GM21528 (cell line): ENCODE measurements around the gene IFT25.

Experiments
- ATAC-seq: cut with Tn5 transposase; IDR thresholded peaks from one replicate; pipeline ENCODE4 v1.9.1; 2021; ENCODE audit warnings: mild to moderate bottlenecking, moderate library complexity; ENCODE audit not compliant: unreplicated experiment, low FRiP score

Gene IFT25

GRCh38 chr1:53934170-53934765 is 11.2 kb downstream of the IFT25 start:
- no peak for ATAC-seq

- no peak for ATAC-seq
Observed at GRCh38 chr1:53931523-53931922, 14.0 kb downstream of the IFT25 start.

GRCh38 chr1:53930932-53931331 is 14.6 kb downstream of the IFT25 start:
- no peak for ATAC-seq

- no peak for ATAC-seq
Observed at GRCh38 chr1:53929246-53929960, 16.1 kb downstream of the IFT25 start.

- ATAC-seq = no peak
Observed at GRCh38 chr1:53927376-53927881, 18.1 kb downstream of the IFT25 start.

- ATAC-seq = no peak
Observed at GRCh38 chr1:53919675-53920066, 25.8 kb downstream of the IFT25 start.

GRCh38 chr1:53918343-53918742 is 27.2 kb downstream of the IFT25 start:
- ATAC-seq = no peak

GRCh38 chr1:53913352-53914033 is 32.0 kb downstream of the IFT25 start:
- no peak for ATAC-seq

- ATAC-seq = no peak
Observed at GRCh38 chr1:53911442-53911841, 34.1 kb downstream of the IFT25 start.

GRCh38 chr1:53909946-53910345 is 35.6 kb downstream of the IFT25 start:
- no peak for ATAC-seq

GRCh38 chr1:53906121-53906520 is 39.4 kb downstream of the IFT25 start:
- ATAC-seq = no peak

GRCh38 chr1:53905509-53905908 is 40.0 kb downstream of the IFT25 start:
- ATAC-seq = no peak

- ATAC-seq = no peak
Observed at GRCh38 chr1:53902235-53903138, 43.0 kb downstream of the IFT25 start.

GRCh38 chr1:53899708-53900107 is 45.8 kb downstream of the IFT25 start:
- ATAC-seq = no peak

GRCh38 chr1:53899206-53899628 is 46.3 kb downstream of the IFT25 start:
- ATAC-seq = no peak

GRCh38 chr1:53896635-53897229 is 48.8 kb downstream of the IFT25 start:
- ATAC-seq = no peak

- no peak for ATAC-seq
Observed at GRCh38 chr1:53895421-53895820, 50.1 kb downstream of the IFT25 start.

GRCh38 chr1:53894644-53895043 is 50.9 kb downstream of the IFT25 start:
- ATAC-seq = no peak

- ATAC-seq = no peak
Observed at GRCh38 chr1:53893999-53894636, 51.4 kb downstream of the IFT25 start, which contains the start of gene DIO1. Gene DIO1 (plus strand): TSS chr1:53894187. CDS start chr1:53894211, 24 bp downstream.

- no peak for ATAC-seq
Observed at GRCh38 chr1:53892911-53893310, 52.6 kb downstream of the IFT25 start.
